ENCODE measurements around the gene MEGF6.

The MEGF6 gene

GRCh38 chr1:3465091-3465934, 146.0 kb downstream of the MEGF6 start:
- no peak for DNase-seq

- no peak for DNase-seq
These were observed 146.7 kb downstream of the MEGF6 start for GRCh38 chr1:3464649-3465025.

GRCh38 chr1:3463891-3464648, 147.2 kb downstream of the MEGF6 start:
- no peak for DNase-seq

- no peak for DNase-seq
These were observed 147.9 kb downstream of the MEGF6 start for GRCh38 chr1:3463408-3463863.

- no peak for DNase-seq
These were observed 148.3 kb downstream of the MEGF6 start for GRCh38 chr1:3463013-3463385.

- no peak for DNase-seq
These were observed 148.8 kb downstream of the MEGF6 start for GRCh38 chr1:3462356-3463012.

- DNase-seq: no peak
These were observed 149.4 kb downstream of the MEGF6 start for GRCh38 chr1:3461934-3462275.

GRCh38 chr1:3461238-3461933, 149.9 kb downstream of the MEGF6 start:
- no peak for DNase-seq

GRCh38 chr1:3460672-3461131, 150.6 kb downstream of the MEGF6 start:
- DNase-seq: no peak

GRCh38 chr1:3459940-3460671, 151.2 kb downstream of the MEGF6 start:
- DNase-seq: no peak

GRCh38 chr1:3459051-3459908, 152.0 kb downstream of the MEGF6 start:
- DNase-seq: no peak

GRCh38 chr1:3457910-3458883, 153.1 kb downstream of the MEGF6 start:
- no peak for DNase-seq

GRCh38 chr1:3456964-3457909, 154.1 kb downstream of the MEGF6 start:
- DNase-seq: no peak

GRCh38 chr1:3456449-3456963, 154.8 kb downstream of the MEGF6 start:
- no peak for DNase-seq

- no peak for DNase-seq
These were observed 155.4 kb downstream of the MEGF6 start for GRCh38 chr1:3455670-3456448.

GRCh38 chr1:3454811-3455618, 156.3 kb downstream of the MEGF6 start:
- DNase-seq: no peak

Measured in NCI-H2029 (cell line).